HepG2 (cell line): ENCODE data around the gene HEXD. TPM values are rescaled to one million over a fixed set of nuclear protein-coding genes. Genes with fewer than 3 reads are reported as not detected.

ENCODE experiments used
- BORCS8-MEF2B ChIP-seq: sonication (generic); formaldehyde crosslinking; IDR thresholded peaks from 2 replicates; pipeline ENCODE4 v1.8.0; 2022; ENCODE audit warnings: mild to moderate bottlenecking, missing genetic modification reagents
- BRCA1 ChIP-seq: sonication (generic); formaldehyde crosslinking; IDR thresholded peaks from 2 replicates; pipeline ENCODE4 v1.4.0; 2020; ENCODE audit warnings: missing genetic modification reagents
- CEBPB ChIP-seq: IDR thresholded peaks from 2 replicates; pipeline ENCODE4 v1.6.1; 2011; ENCODE audit warnings: low read depth, low read length, improper control_type of control experiment, borderline replicate concordance
- GMEB1 ChIP-seq: sonication (generic); formaldehyde crosslinking; IDR thresholded peaks from 2 replicates; pipeline ENCODE4 v1.5.1; 2020; ENCODE audit warnings: missing genetic modification reagents, mild to moderate bottlenecking, borderline replicate concordance
- GRHL1 ChIP-seq: sonication (generic); formaldehyde crosslinking; conservative IDR thresholded peaks from 2 replicates; pipeline ENCODE4 v1.8.0; 2022; ENCODE audit warnings: missing genetic modification reagents
- HDAC6 ChIP-seq: fragments of 200-600 bp; sonication (generic); IDR thresholded peaks from 2 replicates; pipeline ENCODE4 v1.7.0; 2017; ENCODE audit warnings: mild to moderate bottlenecking, antibody characterized with exemption, low read length, low read depth
- MED1 ChIP-seq: sonication (generic); formaldehyde crosslinking; IDR thresholded peaks from 2 replicates; pipeline ENCODE4 v1.4.0; 2020; ENCODE audit warnings: missing genetic modification reagents
- MZF1 ChIP-seq: sonication (generic); formaldehyde crosslinking; IDR thresholded peaks from 2 replicates; pipeline ENCODE4 v1.8.1; 2023; ENCODE audit warnings: mild to moderate bottlenecking, missing genetic modification reagents, borderline replicate concordance
- ONECUT2 ChIP-seq: sonication (generic); formaldehyde crosslinking; IDR thresholded peaks from 2 replicates; pipeline ENCODE4 v1.4.0; 2020; ENCODE audit warnings: missing genetic modification reagents
- PAXIP1 ChIP-seq: sonication (generic); formaldehyde crosslinking; conservative IDR thresholded peaks from 2 replicates; pipeline ENCODE4 v1.4.0; 2020; ENCODE audit warnings: mild to moderate bottlenecking, missing genetic modification reagents, moderate library complexity
- ZFY ChIP-seq: sonication (generic); formaldehyde crosslinking; IDR thresholded peaks from 2 replicates; pipeline ENCODE4 v1.4.0; 2020; ENCODE audit warnings: missing genetic modification reagents
- ZFYVE20 ChIP-seq: sonication (generic); formaldehyde crosslinking; IDR thresholded peaks from 2 replicates; pipeline ENCODE4 v1.8.0; 2023; ENCODE audit warnings: low read depth, mild to moderate bottlenecking, moderate library complexity, missing genetic modification reagents, borderline replicate concordance
- ZNF234 ChIP-seq: sonication (generic); formaldehyde crosslinking; conservative IDR thresholded peaks from 2 replicates; pipeline ENCODE4 v1.5.1; 2020; ENCODE audit warnings: mild to moderate bottlenecking, missing genetic modification reagents
- ZNF317 ChIP-seq: sonication (generic); formaldehyde crosslinking; IDR thresholded peaks from 2 replicates; pipeline ENCODE4 v1.5.0; 2020; ENCODE audit warnings: mild to moderate bottlenecking, missing genetic modification reagents
- ZNF350 ChIP-seq: sonication (generic); formaldehyde crosslinking; IDR thresholded peaks from 2 replicates; pipeline ENCODE4 v1.4.0; 2020; ENCODE audit warnings: mild to moderate bottlenecking, low read depth, missing genetic modification reagents, borderline replicate concordance
- ZNF451 ChIP-seq: sonication (generic); formaldehyde crosslinking; IDR thresholded peaks from 2 replicates; pipeline ENCODE4 v1.5.0; 2020; ENCODE audit warnings: mild to moderate bottlenecking, missing genetic modification reagents
- ZNF792 ChIP-seq: IDR thresholded peaks from 2 replicates; pipeline ENCODE4 v1.6.1; 2016
- polyA plus RNA-seq, 8 experiments: library from polyadenylated mRNA; depleted of rRNA in 3 of 8; stranded (reverse) in 7 of 8; unstranded in 1 of 8; fragments of >200 nt; fragmentation: Illumina TruSeq in 4 of 8; extraction: Trizol in 4 of 8; gene quantifications; 2 replicates each; pipeline versions ENCODE4 v1.2.1 to v1.2.3, GENCODE V29; 2011 to 2016; ENCODE audit warnings: low read depth in 4 of 8, missing spikeins in 1 of 8, mixed read lengths in 1 of 8; ENCODE audit not compliant: insufficient read depth in 1 of 8
- total RNA-seq, 5 experiments: library from RNA; depleted of rRNA; stranded (reverse); fragments of >200 nt; fragmentation: Illumina TruSeq; extraction: Trizol; gene quantifications; 2 replicates each; pipeline ENCODE4 v1.2.3, GENCODE V29; 2016; ENCODE audit warnings: low read depth in 1 of 5
- TF ChIP-seq, protein P1 (sequence below): sonication (generic); formaldehyde crosslinking; IDR thresholded peaks from 2 replicates; pipeline ENCODE4 v1.9.0; 2022; ENCODE audit warnings: low read depth, missing genetic modification reagents
- TF ChIP-seq, protein P2 (sequence below): sonication (generic); formaldehyde crosslinking; IDR thresholded peaks from 2 replicates; pipeline ENCODE4 v1.5.0; 2020; ENCODE audit warnings: missing genetic modification reagents, mild to moderate bottlenecking, borderline replicate concordance

HEXD gene
- total and polyA plus RNA-seq, 2 of the 13 experiments (the other 11 are each of a cell fraction or from before 2014, with no cell fraction given), result 22.3 to 41.8 TPM

- TF ChIP-seq PAXIP1 (CRISPR knock-in tag), result peak; percentile 57; the same call in 1 of the 2 replicates
- TF ChIP-seq CEBPB, result no peak
- 0 out of 2 replicates have a peak, but pooled peaks have one; percentile 46 for TF ChIP-seq ZNF451 (CRISPR knock-in tag)
- TF ChIP-seq GMEB1, result no peak
- no peak for TF ChIP-seq GRHL1 (CRISPR knock-in tag)
- TF ChIP-seq ZNF317, result 0 out of 2 replicates have a peak, but pooled peaks have one; percentile 30
- no peak for TF ChIP-seq HDAC6
- peak; percentile 42; the same call in 1 of the 2 replicates for TF ChIP-seq BORCS8-MEF2B
- peak; percentile 65; the same call in 1 of the 2 replicates for TF ChIP-seq ZNF792
- peak; percentile 77 for TF ChIP-seq MED1 (CRISPR knock-in tag)
- TF ChIP-seq ZFYVE20 (CRISPR knock-in tag), result peak; percentile 27; the same call in 1 of the 2 replicates
- no peak for TF ChIP-seq BRCA1 (CRISPR knock-in tag)
- TF ChIP-seq, protein P1, sequence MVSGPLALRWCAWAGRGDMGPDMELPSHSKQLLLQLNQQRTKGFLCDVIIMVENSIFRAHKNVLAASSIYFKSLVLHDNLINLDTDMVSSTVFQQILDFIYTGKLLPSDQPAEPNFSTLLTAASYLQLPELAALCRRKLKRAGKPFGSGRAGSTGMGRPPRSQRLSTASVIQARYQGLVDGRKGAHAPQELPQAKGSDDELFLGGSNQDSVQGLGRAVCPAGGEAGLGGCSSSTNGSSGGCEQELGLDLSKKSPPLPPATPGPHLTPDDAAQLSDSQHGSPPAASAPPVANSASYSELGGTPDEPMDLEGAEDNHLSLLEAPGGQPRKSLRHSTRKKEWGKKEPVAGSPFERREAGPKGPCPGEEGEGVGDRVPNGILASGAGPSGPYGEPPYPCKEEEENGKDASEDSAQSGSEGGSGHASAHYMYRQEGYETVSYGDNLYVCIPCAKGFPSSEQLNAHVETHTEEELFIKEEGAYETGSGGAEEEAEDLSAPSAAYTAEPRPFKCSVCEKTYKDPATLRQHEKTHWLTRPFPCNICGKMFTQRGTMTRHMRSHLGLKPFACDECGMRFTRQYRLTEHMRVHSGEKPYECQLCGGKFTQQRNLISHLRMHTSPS (CRISPR knock-in tag), result peak; percentile 85
- TF ChIP-seq ZFY (CRISPR knock-in tag), result peak; percentile 41
- TF ChIP-seq, protein P2, sequence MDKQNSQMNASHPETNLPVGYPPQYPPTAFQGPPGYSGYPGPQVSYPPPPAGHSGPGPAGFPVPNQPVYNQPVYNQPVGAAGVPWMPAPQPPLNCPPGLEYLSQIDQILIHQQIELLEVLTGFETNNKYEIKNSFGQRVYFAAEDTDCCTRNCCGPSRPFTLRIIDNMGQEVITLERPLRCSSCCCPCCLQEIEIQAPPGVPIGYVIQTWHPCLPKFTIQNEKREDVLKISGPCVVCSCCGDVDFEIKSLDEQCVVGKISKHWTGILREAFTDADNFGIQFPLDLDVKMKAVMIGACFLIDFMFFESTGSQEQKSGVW (CRISPR knock-in tag), result no peak
- 0 out of 2 replicates have a peak, but pooled peaks have one; percentile 28 for TF ChIP-seq ZNF234
- no peak for TF ChIP-seq ONECUT2
- TF ChIP-seq MZF1 (CRISPR knock-in tag), result no peak
- TF ChIP-seq ZNF350, result no peak
Observed at GRCh38 chr17:82384730-82385481, 33.2 kb upstream of the HEXD start (continued).
